SH-SY5Y (cell line): ENCODE measurements around the gene TRIM46.

Experiments
- GATA2 ChIP-seq: IDR thresholded peaks from 2 replicates; pipeline ENCODE4 v1.6.1; 2011; ENCODE audit warnings: mild to moderate bottlenecking, low read depth, low read length
- GATA3 ChIP-seq: IDR thresholded peaks from 2 replicates; pipeline ENCODE4 v1.6.1; 2011; ENCODE audit warnings: low read depth, mild to moderate bottlenecking, low read length, moderate library complexity

DNA sequence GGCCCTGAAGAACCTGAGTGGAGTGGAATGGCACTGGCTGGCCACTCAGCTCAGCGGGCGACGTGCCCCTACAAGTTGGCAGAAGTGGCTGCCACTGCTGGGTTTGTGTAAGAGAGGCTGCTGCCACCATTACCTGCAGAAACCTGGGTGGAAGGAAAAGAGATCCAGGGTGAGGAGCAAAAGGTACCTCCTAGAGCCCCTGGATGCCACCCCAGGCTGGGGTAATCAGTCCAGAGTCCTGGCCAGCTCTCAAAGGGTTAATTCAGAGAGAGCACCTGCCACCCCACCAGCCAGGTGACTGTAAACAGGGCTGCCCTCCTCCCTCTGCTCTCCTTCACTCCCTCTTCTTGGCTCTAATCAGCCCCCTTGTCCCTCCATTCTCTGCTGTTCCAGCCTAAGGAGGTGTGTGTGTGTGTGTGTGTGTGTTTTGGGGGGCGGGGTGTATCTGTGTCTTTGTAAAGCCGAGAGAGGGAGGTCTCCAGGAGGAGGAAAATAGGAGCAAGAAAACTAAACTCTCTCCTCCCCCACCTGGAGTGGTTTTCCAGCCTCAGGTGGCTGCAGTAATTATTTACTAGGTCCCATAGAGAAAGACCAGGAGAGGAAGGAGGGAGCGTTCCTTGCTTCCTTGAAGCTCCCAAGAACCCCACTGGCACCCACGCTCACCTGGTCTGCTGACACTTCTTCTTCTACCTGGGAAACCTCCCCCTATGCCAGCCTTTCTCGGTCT is 12.6 kb downstream of the TRIM46 start:
- no peak for TF ChIP-seq GATA3
- TF ChIP-seq GATA2 = no peak
